NCI-H2081 (cell line): ENCODE measurements around the gene RGS17.
"Not testable (repeated sequence)": the region's sequence is repeated elsewhere in the genome, so short reads cannot be mapped to it uniquely, and the experiment has no call there.

Source experiments
- DNase-seq, 2 experiments: peaks; one replicate each; lab custom pipeline; 2025; lab: John Stamatoyannopoulos, UW

RGS17 gene

DNA sequence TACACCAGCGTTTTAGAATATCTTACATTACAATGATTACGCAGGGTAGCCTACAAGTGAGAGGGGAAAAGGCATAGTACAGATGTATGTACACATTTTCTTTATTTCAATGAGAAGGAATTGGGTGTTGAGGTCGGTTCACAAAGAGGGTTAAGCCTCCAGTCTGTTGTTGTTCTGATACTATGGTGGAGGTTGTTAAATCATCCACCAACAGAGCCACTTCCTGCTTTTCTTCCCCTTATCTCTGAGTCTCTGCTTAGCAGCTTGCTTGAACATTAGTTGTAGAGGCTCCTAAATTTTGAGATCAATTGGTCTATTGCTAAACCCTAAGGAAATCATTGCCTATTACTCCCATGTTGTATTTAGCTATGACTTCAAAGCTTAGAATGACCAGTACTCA lies 7.3 kb downstream of the RGS17 start:
- DNase-seq = no peak

DNA sequence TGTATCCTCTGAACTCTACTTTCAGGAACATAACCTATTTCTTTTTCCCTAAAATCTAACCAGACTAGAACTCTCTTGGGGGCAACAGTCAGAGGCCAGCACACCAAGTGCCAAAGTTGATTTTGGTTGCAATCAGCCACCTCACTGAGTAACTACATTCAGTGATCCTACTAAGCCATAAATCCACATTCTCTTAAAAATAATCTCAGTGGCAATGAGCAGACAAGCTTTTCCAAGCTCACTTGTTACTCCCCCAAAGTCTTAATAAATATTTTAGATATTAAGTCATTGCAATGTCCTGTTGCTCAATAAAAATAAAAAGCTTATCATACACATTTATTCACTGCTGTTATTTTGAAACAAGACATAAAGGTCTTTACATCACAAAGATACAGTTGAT lies 9.8 kb downstream of the RGS17 start:
- DNase-seq = no peak

DNA sequence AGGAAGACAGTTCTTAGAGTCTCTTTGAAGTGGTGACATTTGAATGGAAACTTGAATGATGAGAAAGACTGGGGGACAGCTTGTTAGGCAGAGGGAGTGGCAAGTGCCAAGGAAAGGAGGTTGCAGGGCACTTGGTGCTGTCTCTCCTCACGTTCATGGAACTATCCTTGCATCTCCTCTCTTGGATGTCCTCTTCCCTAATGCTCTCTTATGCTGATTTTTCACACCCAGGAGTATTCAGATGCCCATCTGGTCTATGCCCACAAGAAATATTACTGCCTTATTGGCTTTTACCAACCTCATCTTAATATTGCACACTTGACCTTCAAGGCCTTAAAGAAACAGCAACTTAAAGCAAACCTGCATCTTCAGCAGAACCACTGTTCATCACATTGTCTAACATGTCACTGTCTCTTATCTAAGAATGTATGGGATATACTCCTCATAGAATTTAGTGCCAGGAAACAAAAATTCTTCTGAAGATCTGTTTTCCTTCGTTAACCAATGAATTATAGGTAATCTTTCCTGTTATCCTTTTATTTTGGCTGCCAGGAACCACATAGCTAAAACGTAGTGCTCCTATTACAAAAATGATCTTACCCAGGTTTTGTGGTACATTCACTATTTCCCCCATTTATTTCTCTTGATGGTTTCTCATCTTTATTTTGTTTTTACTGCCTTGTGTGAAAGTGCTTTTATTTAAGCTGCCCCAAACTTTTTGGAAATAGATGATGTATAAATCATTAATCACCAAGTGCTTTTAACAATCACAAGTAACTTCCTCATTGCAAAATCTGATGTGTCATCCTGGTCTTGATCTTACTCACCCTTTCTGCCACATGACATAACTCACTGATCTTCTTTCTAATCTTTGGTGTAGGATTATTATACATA lies 12.8 kb downstream of the RGS17 start:
- no peak for DNase-seq

DNA sequence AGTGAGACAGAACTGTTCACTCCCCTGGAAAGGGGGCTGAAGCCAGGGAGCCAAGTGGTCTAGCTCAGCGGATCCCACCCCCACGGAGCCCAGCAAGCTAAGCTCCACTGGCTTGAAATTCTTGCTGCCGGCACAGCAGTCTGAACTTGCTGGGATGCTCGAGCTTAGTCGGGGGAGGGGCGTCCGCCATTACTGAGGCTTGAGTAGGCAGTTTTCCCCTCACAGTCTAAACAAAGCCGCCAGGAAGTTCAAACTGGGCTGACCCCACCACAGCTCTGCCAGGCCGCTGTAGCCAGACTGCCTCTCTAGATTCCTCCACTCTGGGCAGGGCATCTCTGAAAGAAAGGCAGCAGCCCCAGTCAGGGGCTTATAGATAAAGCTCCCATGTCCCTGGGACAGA lies 20.0 kb downstream of the RGS17 start:
- not testable (repeated sequence) for DNase-seq

DNA sequence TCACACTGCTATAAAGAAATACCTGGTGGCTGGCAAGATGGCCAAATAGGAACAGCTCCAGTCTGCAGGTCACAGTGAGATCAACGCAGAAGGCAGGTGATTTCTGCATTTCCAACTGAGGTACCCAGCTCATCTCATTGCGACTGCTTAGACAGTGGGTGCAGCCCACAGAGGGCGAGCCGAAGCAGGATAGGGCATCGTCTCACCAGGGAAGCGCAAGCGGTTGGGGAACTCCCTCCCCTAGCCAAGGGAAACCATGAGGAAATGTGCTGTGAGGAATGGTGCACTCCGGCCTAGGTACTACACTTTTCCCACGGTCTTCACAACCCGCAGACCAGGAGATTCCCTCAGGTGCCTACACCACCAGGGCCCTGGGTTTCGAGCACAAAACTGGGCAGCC lies 20.5 kb downstream of the RGS17 start:
- DNase-seq = not testable (repeated sequence)

DNA sequence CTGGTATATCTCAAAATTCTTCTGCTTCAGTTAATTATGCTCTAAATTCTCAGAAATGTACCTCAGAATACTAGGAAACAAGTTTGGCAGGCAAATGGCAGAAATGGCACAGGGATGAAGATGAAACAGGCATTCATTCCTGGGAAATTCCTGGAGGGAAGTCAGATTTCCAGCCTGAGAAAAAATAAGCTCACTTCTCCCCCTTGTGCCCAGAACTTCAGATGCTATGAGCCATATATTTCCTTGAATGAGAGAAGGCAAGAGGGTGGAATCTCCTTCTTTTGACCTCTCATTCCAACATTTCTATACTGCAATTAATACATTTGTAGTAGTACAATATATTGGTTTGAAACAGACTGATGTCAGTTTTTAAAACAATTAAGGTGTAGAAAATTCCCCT lies 22.8 kb downstream of the RGS17 start:
- peak in 1 of 2 experiments; percentile 0 for DNase-seq

DNA sequence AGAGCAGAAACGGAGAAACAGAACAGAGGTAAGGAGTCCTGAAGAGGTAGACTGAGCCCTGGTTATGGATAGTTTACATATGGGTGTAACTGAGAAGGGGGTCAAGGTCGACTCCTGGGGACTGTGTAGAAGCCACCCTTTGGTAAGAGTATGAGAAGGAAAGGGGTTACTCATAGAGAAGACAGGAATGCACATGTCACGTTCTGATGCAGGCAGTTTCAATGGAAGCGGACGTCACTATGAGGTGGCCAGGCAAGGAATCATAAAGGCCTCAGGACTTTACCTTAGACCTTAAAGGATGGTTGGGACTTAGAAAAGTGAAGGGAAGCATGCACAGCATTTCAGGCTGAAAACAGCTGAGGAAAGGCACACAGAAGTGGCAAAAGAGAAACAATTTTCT lies 25.1 kb downstream of the RGS17 start:
- DNase-seq = no peak

DNA sequence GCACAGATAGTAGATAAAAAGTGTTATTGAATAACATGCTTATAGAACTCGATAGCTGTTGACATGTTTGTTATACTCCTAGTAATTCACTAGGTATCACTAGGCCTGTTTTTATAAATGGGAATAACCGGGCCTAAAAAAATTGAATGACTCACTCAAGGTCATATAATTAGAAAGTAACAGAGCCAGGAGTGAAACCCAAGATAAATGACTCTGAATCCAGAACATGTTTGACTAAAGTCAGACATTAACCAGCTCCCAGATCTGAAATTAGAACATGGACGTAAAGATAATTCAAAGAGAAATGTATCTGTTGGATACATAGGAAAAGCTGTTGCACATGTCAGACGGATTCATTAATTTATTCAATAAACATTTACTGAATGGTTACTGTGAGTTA lies 26.9 kb downstream of the RGS17 start:
- no peak for DNase-seq

DNA sequence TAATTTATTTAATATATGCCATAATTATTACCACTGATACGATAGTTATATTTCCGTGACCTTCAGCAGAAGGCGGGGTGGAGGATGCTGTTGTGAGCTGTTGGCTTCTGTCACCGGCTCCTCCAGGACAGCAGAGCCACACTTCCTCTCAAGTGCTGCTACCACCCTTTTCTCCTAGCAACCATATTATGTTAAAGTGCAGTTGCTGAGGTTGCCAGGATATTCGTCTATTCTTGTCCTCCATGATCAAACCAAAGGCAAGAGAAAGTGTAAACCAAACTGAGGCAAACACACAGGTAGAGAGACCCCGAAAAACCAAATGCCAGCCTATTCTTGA lies 27.8 kb downstream of the RGS17 start:
- peak in 1 of 2 experiments; percentile 52 for DNase-seq

DNA sequence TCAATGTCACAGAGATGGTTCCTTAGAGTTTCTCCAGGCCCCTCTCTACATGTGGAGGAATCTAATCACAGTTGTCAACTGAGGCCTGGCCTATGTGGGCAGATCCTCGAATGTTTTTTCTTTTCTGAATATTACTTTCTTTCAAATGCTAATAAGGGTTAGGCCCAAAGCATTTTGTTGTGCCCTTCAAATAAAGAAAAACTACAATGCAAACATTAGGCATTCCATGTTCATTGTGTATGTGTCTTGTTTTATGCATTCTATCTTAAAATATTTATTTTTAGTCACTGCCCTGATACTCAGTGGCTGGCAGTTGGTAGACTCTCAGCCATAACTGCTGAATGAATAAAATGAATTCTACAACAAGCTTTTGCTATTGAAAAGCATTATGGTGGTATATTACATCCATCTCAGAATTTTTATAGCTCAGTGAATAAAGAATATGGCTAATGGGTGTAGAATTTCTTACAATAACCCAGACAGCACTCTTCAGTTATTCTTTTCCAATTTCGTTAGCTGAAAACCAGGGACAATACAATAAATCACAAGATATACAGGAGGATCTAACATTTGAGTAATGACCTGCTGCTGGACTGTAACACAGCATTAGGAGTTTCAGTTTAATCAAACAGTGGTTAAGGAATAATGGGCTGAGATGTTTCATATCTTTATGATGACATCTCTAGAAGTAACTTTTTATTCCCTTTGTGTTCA lies 28.3 kb downstream of the RGS17 start:
- DNase-seq = no peak

DNA sequence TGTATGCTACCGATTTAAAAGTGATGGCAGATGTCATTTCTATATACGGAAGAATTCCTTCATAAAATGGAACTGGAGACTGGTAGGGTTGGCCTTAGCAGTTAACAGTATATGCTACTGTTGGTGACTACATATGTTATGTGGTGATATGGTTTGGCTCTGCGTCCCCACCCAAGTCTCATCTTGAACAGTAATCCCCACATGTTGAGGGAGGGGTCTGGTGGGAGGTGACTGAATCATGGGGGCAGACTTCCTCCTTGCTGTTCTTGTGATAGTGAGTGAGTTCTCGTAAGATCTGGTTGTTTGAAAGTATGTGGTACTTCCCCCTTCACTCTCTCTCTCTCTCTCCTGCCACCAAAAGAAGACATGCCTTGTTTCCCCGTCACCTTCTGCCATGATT lies 29.6 kb downstream of the RGS17 start:
- no peak for DNase-seq

DNA sequence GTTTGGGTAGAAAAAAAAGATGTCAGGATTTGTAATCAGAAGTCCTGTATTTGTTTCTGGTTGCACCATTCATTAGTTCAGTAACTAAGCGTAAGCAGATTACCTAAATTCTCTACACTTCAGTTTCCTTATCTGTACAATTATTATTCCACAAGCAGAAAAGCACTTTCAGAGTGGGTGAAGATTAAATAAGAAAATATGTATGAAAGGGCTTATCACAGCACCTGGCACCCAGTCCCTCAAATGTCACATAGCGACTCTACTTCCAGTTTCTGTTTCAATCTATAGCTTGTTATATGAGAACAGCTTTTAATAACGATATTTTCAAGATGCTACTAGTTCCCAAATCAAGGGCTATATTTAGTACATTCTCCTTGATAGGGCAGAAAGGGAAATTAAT lies 31.4 kb downstream of the RGS17 start:
- DNase-seq = no peak

DNA sequence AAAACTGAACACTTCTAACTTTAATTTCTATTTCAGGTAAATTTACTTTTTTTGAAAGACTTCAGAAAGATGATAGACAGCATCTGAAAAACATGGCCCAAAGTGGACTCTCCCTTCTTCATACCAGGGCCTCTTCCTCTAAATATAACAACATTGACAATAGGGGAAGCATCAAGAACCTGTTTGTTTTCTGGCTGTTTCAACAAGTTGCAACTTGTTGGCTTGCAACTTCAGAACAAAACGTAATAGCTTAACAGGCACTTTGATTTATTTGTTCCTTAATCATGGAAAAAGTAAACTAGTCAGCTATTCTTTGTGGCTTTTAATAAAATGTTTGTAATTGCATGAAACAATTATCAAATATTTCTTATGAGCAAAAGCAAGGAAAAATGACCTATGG lies 34.3 kb downstream of the RGS17 start:
- DNase-seq = no peak

DNA sequence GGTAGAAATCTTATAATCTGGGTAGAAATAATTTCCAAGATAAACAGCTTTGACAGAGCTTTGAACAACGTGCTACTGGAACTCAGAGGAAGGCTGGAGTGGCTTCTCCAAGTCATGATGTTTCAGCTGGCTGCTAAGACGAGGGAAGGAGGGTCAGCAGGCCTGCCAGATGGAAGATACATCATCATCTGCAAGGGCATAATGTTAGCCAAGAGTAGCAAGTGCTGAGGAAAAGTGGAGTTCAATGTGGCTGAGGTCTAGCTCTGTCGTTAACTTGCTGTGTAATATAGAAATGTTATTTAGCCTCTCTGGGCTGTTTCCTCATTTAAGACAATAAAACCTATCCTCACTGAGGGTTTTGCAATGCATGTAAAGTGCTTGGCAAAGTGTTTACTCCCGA lies 35.1 kb downstream of the RGS17 start:
- DNase-seq = no peak

DNA sequence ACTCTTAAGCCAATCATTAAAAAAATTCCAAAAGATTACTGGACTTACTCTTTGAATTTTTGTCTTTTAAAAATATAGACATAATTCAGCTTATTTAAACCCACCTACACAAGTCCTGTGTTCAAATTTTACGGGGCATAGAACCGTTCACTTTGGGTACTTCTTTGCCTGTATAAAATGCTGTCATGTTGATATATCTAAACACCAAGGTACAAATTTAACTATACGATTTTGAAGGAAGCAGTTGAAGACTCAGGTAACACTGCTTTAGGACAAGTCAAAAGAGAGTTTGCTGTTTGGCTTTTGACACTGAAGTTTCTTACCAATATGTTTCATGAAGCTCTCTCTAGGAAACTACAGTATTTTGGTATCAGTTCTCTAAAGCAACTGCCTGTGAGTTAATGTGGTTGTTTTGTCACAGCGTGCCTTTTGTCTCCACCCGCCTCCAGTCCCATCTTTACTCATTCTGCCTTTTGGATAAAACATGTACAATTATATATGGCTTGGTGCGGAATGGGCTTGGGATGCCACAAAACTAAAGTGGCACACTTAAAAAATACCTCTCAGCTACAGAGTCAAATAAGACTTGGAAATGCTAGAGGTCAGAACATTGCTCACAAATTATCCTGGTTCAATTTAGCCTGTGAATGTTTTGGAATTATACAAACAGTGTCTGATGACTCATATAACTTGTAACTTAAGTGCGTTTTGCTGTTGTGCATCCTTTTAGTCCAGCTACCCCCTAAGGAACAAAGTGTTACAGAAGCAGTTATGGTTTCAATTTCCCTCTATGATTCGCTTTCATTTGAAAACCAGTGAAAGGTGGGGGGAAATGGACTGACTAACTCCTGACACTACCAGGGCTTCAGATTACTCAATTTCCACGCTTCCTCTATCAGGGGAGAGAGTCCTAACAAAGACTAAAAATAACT lies 38.7 kb downstream of the RGS17 start:
- DNase-seq = no peak

DNA sequence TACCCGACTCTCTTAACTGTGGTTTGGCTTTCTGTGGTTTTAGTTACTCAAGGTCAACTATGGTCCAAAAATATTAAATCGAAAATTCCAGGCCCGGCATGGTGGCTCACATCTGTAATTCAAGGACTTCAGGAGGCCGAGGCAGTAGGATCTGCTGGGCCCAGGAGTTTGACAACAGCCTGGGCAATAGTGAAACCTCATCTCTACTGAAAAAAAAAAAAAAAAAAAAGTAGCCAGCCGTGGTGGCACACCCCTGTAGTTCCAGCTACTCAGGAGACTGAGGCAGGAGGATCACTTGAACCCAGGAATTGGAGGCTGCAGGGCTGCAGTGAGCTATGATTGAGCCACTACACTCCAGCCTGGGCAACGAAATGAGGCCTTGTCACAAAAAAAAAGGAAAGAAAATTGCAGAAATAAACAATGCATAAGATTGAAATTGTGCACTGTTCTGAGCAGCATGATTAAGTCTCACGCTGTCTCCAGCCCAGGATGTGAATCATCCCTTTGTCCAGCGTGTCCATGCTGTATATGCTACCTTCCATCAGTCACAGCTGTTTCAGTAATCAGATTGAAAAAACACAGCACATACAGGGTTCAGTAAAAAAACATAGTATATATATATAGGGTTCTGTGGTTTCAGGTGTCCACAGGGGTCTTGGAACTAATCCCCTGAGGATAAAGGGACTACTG lies 40.7 kb downstream of the RGS17 start:
- no peak for DNase-seq

DNA sequence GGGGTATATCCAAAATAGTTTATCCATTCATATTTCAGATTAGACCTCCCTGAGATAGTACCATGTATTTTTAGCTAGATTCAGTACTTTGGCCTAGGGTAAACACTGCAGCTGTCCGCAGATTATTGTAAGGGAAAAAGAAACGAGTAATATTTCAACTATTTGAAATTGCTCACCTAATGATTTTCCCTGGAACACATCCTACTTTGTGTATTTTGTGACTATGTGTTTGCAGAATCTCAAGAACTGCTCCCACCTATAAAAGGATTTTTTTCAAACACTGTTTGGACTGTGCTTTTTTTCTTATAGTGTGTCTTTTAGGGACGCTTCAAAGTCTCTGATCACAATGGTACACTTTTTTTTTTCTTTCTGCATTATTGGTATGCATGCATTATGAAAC lies 42.3 kb downstream of the RGS17 start:
- DNase-seq = no peak

DNA sequence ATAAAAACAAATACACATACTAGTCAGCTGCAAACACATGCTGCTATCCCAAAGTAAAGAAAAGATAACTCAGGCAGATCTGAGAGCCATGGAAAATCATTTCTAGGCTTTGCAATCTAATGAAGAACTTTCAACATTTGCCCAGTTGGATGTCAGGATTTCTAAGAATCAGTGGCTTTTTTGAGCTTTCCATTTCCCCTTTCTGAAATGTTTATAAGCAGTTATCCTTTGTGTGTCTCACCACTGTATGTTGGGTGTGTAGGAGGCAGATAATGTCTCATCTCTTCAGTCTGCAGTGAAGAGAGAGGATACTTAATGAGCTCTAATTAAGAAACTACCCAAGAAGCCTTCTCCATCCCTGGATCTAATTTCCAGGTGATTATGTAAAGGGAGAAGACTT lies 43.6 kb downstream of the RGS17 start:
- no peak for DNase-seq

DNA sequence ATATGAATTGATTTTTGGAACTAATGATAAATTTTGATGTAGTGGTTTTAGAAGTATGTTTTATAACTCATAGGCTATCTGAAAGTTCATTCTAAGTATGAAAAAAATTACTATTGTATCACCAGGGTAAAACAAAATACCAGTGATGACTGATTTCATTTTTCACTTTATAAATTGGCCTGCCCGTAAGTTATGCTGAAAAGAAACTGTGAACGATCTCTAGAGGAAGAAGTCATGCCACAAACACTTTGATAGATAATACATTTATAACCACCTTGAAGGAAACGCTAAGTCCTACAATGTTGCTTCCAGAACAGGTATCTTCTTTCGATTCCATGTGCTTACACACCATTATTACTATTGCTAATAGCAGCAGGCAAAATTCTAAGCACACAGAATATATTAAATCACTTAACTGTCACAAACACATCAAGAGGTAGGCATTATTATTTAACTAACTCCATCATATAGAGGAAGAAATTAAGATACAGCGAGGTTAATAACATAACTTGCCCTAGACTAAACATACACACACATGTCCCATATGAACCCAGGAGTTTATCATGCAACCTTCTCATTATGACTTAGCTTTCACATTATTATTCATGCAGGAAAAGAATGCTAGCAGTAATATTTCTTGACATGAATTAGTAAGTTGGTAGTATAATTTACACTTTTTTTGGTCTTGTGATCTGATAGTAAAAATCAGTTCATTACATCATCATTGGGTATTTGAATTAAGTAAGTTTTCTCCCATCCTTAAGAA lies 44.7 kb downstream of the RGS17 start:
- DNase-seq = no peak

DNA sequence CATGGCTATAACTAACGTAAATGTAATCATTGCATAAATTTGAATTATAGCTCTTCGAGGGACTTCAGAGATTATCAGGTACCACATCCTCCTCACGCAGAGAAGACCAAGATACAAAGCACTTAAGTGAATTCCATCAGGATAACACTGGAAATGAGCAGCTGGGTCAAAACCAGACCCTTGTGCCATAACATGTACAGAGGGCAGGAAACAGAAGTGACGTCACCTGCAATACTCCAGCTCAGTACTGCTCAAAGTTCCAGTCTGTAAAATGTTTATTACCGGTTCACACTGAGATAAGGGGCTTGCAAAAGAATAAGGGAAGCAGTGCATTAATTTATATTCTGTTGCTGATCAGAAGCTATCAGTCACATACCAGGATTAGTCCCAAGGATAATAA lies 45.8 kb downstream of the RGS17 start:
- DNase-seq = no peak

DNA sequence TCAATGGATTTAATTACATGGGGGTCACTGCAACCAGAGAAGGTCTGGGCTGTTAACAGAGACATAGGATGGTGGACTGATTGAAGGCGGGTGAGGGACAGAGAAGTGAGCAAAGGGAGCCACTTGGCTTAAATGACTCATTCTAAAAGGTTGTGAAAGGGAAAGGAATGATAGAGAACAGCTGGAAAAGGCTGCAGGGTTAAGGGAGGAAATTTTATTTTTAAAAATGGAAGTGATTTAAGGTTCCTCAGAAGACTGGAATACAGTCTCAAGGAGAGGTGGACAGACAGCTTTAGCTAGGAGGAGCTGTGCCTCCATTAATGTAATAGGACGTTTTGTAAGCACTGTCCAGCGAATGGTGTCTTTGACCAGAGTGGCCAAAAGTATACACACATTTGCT lies 46.7 kb downstream of the RGS17 start:
- DNase-seq = no peak
